GM21526 (cell line): Measurements from ENCODE around the gene BMP7.
"Not testable (repeated sequence)": the region's sequence is repeated elsewhere in the genome, so short reads cannot be mapped to it uniquely, and the experiment has no call there.

ENCODE experiments used
- ATAC-seq: cut with Tn5 transposase; IDR thresholded peaks from one replicate; pipeline ENCODE4 v1.9.1; 2021; ENCODE audit warnings: moderate library complexity; ENCODE audit not compliant: unreplicated experiment, low FRiP score

BMP7 gene

GRCh38 chr20:57159193-57159851 lies 107.1 kb downstream of the BMP7 start:
- ATAC-seq = no peak

GRCh38 chr20:57158474-57158873 lies 108.0 kb downstream of the BMP7 start:
- ATAC-seq = no peak

- ATAC-seq = not testable (repeated sequence)
Measured at GRCh38 chr20:57157787-57158186, 108.7 kb downstream of the BMP7 start.

- no peak for ATAC-seq
Measured at GRCh38 chr20:57157106-57157691, 109.2 kb downstream of the BMP7 start.

GRCh38 chr20:57156011-57156729 lies 110.3 kb downstream of the BMP7 start:
- ATAC-seq = no peak

- no peak for ATAC-seq
Measured at GRCh38 chr20:57155415-57155814, 111.0 kb downstream of the BMP7 start.

GRCh38 chr20:57153238-57153905 lies 113.1 kb downstream of the BMP7 start:
- ATAC-seq = no peak

- ATAC-seq = no peak
Measured at GRCh38 chr20:57152557-57152956, 113.9 kb downstream of the BMP7 start.

GRCh38 chr20:57150559-57150958 lies 115.9 kb downstream of the BMP7 start:
- ATAC-seq = no peak

- ATAC-seq = no peak
Measured at GRCh38 chr20:57148263-57148662, 118.2 kb downstream of the BMP7 start.

- no peak for ATAC-seq
Measured at GRCh38 chr20:57147185-57147584, 119.3 kb downstream of the BMP7 start.

- ATAC-seq = no peak
Measured at GRCh38 chr20:57146155-57146554, 120.3 kb downstream of the BMP7 start.

GRCh38 chr20:57145089-57145631 lies 121.3 kb downstream of the BMP7 start:
- ATAC-seq = no peak

- ATAC-seq = no peak
Measured at GRCh38 chr20:57143173-57143572, 123.3 kb downstream of the BMP7 start.

GRCh38 chr20:57142667-57143066 lies 123.8 kb downstream of the BMP7 start:
- ATAC-seq = no peak

- no peak for ATAC-seq
Measured at GRCh38 chr20:57141492-57141891, 124.9 kb downstream of the BMP7 start.

- ATAC-seq = no peak
Measured at GRCh38 chr20:57140416-57140965, 126.0 kb downstream of the BMP7 start.

- no peak for ATAC-seq
Measured at GRCh38 chr20:57139342-57140093, 126.9 kb downstream of the BMP7 start.

GRCh38 chr20:57138198-57138995 lies 128.0 kb downstream of the BMP7 start:
- ATAC-seq = no peak
